Parathyroid adenoma (tissue), 2 donors: ENCODE data around the gene IL17RD.

ENCODE experiments used
- H2AFZ ChIP-seq: fragments of 300-600 bp; sonication (generic); one replicate; pipeline ENCODE4 v1.7.0; 2017; ENCODE audit warnings: antibody characterized with exemption, mild to moderate bottlenecking
- H3K27ac ChIP-seq: fragments of 300-600 bp; sonication (generic); one replicate; pipeline ENCODE4 v1.7.0; 2017
- H3K27me3 ChIP-seq: fragments of 300-600 bp; sonication (generic); one replicate; pipeline ENCODE4 v1.7.0; 2017; ENCODE audit warnings: low read length; ENCODE audit not compliant: control insufficient read depth, insufficient read depth
- H3K36me3 ChIP-seq: fragments of 300-600 bp; sonication (generic); one replicate; pipeline ENCODE4 v1.7.0; 2017; ENCODE audit warnings: low read length; ENCODE audit not compliant: control insufficient read depth, insufficient read depth
- H3K4me1 ChIP-seq: fragments of 300-600 bp; sonication (generic); one replicate; pipeline ENCODE4 v1.7.0; 2017; ENCODE audit warnings: control low read depth
- H3K4me2 ChIP-seq: fragments of 300-600 bp; sonication (generic); one replicate; pipeline ENCODE4 v1.7.0; 2017; ENCODE audit warnings: low read length
- H3K4me3 ChIP-seq: fragments of 300-600 bp; sonication (generic); one replicate; pipeline ENCODE4 v1.7.0; 2017; ENCODE audit warnings: low read depth, low read length
- H3K79me2 ChIP-seq: fragments of 300-600 bp; sonication (generic); one replicate; pipeline ENCODE4 v1.7.0; 2017; ENCODE audit warnings: control low read depth
- H3K9ac ChIP-seq: fragments of 300-600 bp; sonication (generic); one replicate; pipeline ENCODE4 v1.7.0; 2017; ENCODE audit warnings: mild to moderate bottlenecking
- H3K9me3 ChIP-seq: fragments of 300-600 bp; sonication (generic); one replicate; pipeline ENCODE4 v1.7.0; 2017; ENCODE audit warnings: low read length; ENCODE audit not compliant: control insufficient read depth
- CTCF ChIP-seq: fragments of 300-600 bp; sonication (generic); IDR thresholded peaks from one replicate; pipeline ENCODE4 v1.7.0; 2017; ENCODE audit warnings: antibody characterized with exemption, mild to moderate bottlenecking
- donor health status: primary hyperparathyroidism.

IL17RD gene

GRCh38 chr3:57165641-57166040 lies 488 bp upstream of the IL17RD start:
- no peaks in the 10 kb centered on the region for H3K36me3 ChIP-seq
- no peak overlapping the region for H3K4me3 ChIP-seq
- no peaks in the 10 kb centered on the region for H3K27me3 ChIP-seq
- H3K4me1 ChIP-seq, result peaks cover 16% of the 10 kb centered on the region
- no peaks in the 10 kb centered on the region for H3K79me2 ChIP-seq
- H3K9ac ChIP-seq, result no peak overlapping the region
- no peak overlapping the region for H2AFZ ChIP-seq
- H3K27ac ChIP-seq, result no peak overlapping the region
- TF ChIP-seq CTCF, result no peak
- H3K9me3 ChIP-seq, result no peaks in the 10 kb centered on the region
- H3K4me2 ChIP-seq, result no peak overlapping the region

GRCh38 chr3:57164217-57164656 lies 916 bp downstream of the IL17RD start:
- H3K4me3 ChIP-seq, result peak overlapping the region; percentile 62
- H3K27me3 ChIP-seq, result no peaks in the 10 kb centered on the region
- no peak overlapping the region for H3K9ac ChIP-seq
- H3K79me2 ChIP-seq, result no peaks in the 10 kb centered on the region
- H3K4me1 ChIP-seq, result peaks cover 4% of the 10 kb centered on the region
- TF ChIP-seq CTCF, result no peak
- peak overlapping the region; percentile 88 for H3K4me2 ChIP-seq
- no peaks in the 10 kb centered on the region for H3K36me3 ChIP-seq
- no peaks in the 10 kb centered on the region for H3K9me3 ChIP-seq
- H2AFZ ChIP-seq, result peak overlapping the region; percentile 93
- peak overlapping the region; percentile 3 for H3K27ac ChIP-seq

GRCh38 chr3:57163751-57164150 lies 1.4 kb downstream of the IL17RD start:
- Histone ChIP-seq H3K9ac (no peak overlapping the region), H3K4me3 (peak overlapping the region; percentile 62), H3K4me2 (peak overlapping the region; percentile 88), H3K4me1 (no peaks in the 10 kb centered on the region), H3K27me3 (no peaks in the 10 kb centered on the region), H3K27ac (no peak overlapping the region), H2AFZ (peak overlapping the region; percentile 93), H3K79me2 (no peaks in the 10 kb centered on the region), H3K9me3 (no peaks in the 10 kb centered on the region), H3K36me3 (no peaks in the 10 kb centered on the region)
- TF ChIP-seq CTCF, result no peak

- Histone ChIP-seq H3K27me3 (no peaks in the 10 kb centered on the region), H3K36me3 (no peaks in the 10 kb centered on the region), H3K79me2 (no peaks in the 10 kb centered on the region), H3K4me3 (no peak overlapping the region), H3K9ac (no peak overlapping the region), H3K9me3 (no peaks in the 10 kb centered on the region), H2AFZ (no peak overlapping the region), H3K4me2 (no peak overlapping the region), H3K27ac (no peak overlapping the region), H3K4me1 (no peaks in the 10 kb centered on the region)
- no peak for TF ChIP-seq CTCF
These were observed 3.2 kb downstream of the IL17RD start for GRCh38 chr3:57161915-57162314.

- Histone ChIP-seq H3K27ac (no peak overlapping the region), H3K9me3 (no peaks in the 10 kb centered on the region), H2AFZ (no peak overlapping the region), H3K36me3 (no peaks in the 10 kb centered on the region), H3K79me2 (no peaks in the 10 kb centered on the region), H3K4me2 (no peak overlapping the region), H3K9ac (no peak overlapping the region), H3K27me3 (no peaks in the 10 kb centered on the region), H3K4me1 (no peaks in the 10 kb centered on the region), H3K4me3 (no peak overlapping the region)
- no peak for TF ChIP-seq CTCF
These were observed 4.2 kb downstream of the IL17RD start for GRCh38 chr3:57160765-57161538.
